Activated T-cell treated with anti-CD3 and anti-CD28 coated beads, Interleukin-2, amount 50 U/mL, for 1 hour (primary cell): ENCODE measurements around the gene WHRN.

Experiments used
- DNase-seq: peaks from one replicate; pipeline ENCODE4 v3.0.0-alpha.2; 2020

The WHRN gene

GRCh38 chr9:114374936-114375335 lies 130.3 kb downstream of the WHRN start:
- no peak for DNase-seq

- DNase-seq: no peak
Measured at GRCh38 chr9:114373960-114374730, 131.1 kb downstream of the WHRN start.

- DNase-seq: peak; percentile 78
Measured at GRCh38 chr9:114372921-114373448, 132.3 kb downstream of the WHRN start.

- peak; percentile 48 for DNase-seq
Measured at GRCh38 chr9:114371973-114372917, 133.0 kb downstream of the WHRN start.

- DNase-seq: no peak
Measured at GRCh38 chr9:114371343-114371944, 133.8 kb downstream of the WHRN start.

GRCh38 chr9:114370968-114371320 lies 134.3 kb downstream of the WHRN start:
- no peak for DNase-seq

DNA sequence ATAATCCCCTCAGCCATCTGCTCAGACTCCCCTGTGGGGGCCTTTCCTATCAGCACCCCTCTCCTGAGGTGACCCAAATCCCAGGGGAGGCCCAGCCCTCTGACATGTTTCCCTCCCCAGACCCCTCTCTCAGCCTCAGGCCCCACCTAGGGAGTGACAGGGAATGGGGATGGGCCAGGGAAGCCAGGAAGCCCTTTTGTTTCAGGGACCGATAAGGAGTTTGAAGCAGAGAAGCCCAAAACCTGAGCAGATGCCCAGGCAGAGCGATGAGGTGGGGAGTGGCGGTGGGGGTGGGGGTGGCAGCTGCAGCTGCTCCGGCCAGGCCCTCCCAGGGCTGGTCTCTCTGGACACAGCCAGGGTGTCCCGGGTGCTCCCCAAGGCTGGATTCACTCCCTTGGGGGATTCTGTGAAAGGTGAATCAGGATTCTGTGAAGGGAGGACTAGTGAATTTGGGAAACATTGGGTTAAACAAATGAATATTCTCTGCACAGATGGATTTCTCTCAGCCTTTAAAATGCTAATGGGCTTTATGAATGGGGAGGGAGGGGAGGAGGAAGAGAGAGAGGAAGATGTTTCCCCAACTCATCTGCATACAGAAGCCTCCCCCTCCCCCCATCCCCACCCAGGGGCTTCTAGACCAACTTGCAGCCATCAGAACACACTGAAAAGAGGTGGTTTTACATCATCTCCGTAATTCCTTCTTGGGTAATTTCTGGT lies 134.9 kb downstream of the WHRN start:
- no peak for DNase-seq

DNA sequence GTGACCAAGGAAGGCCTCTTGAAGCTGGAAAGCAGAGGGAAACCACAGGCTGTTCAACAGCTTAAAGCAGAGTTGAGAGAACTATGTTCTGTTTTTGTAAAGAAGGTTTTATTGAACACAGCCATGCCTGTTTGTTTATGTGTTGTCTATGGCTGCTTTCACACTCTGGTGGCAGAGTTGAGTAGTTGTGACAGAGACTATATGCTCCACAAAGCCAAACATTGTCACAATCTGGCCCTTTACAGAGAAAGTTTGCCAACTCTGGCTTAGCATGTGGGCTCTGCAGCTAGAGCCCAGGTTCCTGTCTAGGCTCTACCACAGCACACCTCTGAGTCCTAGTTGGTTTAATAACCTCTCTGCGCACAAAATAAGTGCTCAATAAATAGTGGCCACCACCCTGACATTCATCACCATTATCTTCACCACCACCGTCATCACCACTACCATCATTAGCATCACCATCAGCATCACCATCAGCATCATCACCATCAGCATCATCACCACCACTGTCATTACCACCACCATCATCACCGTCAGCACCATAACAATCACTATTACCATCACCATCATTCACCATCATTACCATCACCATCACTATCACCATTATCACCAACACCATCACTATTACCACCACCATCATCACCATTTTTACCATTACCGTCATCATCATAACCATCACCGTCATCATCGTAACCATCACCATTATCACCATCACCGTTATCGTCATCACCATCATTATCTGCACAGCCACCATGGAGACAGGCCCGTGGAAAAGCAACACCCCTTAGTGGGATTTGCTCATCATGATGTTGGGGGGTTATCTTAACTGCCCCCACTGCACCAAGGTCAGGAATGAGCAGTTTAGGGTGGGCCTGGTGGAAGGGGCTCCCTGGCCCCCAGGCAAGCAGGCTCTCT lies 135.8 kb downstream of the WHRN start:
- DNase-seq: no peak

- no peak for DNase-seq
Measured at GRCh38 chr9:114367772-114368569, 137.3 kb downstream of the WHRN start.

- DNase-seq: no peak
Measured at GRCh38 chr9:114367366-114367765, 137.9 kb downstream of the WHRN start.

- no peak for DNase-seq
Measured at GRCh38 chr9:114366334-114367128, 138.7 kb downstream of the WHRN start.

DNA sequence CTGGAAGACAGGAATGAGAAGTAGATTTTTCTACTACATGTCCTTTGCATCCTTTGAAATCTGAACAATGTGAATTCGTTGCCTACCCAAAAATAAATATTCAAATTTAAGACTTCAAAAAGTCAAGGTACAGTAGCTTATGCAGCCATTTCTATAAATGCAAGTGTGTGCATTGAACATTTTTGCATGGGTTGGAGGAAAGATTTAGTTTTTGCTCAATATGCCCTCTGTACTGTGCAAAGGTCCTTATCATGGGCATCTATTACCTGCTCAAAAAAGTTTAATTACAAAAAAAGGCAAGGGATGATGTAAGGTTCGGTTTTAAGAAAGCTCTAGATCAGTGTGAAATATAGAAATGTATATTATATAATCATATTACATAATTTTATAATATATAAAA lies 140.1 kb downstream of the WHRN start:
- DNase-seq: no peak

DNA sequence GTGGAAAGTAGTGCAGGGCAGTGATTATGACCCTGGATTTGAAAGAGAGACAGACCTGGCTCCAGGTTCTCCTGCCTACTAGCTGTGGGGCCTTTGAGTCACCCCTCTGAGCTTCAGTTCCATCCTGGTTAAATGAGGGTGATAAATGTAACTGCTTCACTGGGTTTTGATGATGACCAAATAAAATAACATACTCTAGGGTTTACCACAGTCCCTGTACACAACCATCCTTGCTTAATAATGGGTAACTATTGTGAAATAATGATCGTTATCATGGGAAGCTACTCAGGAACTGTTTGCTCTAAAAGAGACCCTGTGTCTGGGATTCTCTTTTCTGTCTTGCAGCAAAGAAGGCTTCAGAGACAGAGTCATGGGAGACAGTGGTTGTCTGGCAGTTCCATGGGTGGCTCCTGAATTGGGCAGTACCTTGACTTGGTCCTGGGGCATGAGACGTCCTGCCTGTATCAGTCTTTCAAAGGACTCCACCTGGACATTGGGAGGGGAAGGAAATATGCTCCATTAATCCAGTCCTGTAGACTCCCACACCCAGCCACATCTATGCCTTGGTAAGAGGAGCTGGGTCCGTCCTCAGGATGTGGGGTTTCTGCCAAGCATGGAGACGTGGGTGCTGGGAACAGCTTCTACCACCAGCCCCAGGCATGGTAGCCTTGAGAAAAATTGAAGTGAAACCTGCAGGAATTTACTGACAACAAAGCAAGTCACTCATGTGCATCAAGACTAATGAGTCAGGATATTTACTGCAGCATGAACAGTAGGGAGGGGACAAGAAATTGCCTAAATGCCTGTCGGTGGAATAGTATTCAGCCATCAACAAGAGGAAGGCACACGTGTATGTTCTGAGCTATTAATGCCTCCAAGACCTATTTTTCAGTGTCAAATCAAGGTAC lies 140.9 kb downstream of the WHRN start:
- DNase-seq: no peak

GRCh38 chr9:114363424-114363823 lies 141.8 kb downstream of the WHRN start:
- no peak for DNase-seq

GRCh38 chr9:114362394-114362793 lies 142.9 kb downstream of the WHRN start:
- no peak for DNase-seq

DNA sequence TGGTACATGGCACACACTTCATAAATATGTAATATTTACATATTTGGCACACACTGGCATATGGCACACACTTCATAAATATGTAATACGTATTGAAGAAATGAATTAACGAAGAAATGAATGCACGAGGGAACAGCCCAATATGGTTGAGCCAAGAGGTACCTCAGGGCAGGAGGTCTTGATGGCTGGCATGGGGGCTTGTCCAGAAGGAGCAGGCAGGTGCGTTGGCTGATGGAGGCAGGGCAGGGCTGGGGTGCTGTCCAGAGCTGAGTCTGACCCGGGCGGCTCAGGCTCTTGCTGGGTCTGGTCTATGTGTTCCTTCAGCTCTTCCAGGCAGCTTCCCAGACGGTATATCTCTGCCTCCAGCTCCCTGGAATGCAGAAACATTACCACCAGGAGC lies 143.7 kb downstream of the WHRN start:
- DNase-seq: no peak

GRCh38 chr9:114359801-114360200 lies 145.5 kb downstream of the WHRN start:
- DNase-seq: no peak

DNA sequence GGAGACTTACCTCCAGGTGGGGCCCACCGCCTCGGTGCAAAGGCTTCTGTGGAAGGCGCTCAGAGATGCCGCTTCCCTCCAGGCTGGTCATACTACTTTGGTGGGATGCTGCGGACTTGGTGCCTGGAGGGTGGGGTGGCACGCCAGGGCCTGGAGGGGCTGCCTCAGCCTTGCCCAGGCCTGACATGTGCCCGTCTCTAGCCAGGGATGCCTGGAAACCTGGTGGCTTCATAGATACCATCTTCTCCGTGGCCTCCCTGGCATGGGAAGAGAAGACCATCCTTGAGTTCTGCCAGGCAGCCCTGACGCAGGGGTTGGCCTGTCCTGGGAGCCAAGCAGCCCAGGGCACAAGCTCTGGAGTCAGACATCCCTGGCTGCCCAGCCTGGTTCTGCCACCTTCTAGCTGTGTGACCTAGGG lies 147.4 kb downstream of the WHRN start:
- no peak for DNase-seq

DNA sequence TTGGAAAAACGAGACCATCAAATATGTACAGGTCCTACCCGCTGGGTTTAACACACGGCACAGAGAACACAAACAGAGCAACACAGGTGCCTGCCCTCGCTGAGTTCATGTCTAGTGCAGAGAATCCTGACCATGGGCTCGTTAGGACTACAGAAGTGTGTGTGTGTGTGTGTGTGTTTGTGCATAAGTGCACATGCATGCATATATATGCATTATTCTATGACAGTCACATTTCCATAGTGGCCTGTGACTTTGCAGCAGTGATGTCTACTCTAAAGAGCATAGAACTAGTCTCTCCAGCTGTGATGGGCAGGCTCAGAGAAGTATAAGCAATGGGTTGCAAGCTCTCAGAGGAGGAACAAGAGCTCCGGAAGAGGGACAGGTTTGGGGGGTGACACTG lies 147.9 kb downstream of the WHRN start:
- DNase-seq: no peak
